ENCODE measurements around the gene PRR35.

Gene PRR35

DNA sequence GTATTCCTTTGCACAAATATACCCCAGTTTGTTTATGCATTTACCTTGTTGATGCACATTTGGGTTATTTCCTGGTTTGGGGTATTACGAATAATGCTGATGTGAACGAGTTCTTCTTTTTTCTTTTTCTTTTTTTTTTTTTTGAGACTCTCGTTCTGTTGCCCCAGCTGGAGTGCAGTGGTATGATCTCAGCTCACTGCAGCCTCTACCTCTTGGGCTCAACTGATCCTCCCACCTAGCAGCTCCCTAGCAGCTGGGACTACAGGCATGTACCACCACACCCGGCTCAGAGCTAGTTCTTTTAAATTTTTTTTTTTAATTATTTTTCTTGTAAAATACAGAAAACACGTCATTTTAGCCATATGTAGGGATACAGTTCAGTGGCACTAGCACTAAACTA is 43.7 kb downstream of the PRR35 start:
- no peak overlapping the region for H3K4me3 ChIP-seq (ENCODE audit: low read depth, low read length)
- TF ChIP-seq, protein P1, sequence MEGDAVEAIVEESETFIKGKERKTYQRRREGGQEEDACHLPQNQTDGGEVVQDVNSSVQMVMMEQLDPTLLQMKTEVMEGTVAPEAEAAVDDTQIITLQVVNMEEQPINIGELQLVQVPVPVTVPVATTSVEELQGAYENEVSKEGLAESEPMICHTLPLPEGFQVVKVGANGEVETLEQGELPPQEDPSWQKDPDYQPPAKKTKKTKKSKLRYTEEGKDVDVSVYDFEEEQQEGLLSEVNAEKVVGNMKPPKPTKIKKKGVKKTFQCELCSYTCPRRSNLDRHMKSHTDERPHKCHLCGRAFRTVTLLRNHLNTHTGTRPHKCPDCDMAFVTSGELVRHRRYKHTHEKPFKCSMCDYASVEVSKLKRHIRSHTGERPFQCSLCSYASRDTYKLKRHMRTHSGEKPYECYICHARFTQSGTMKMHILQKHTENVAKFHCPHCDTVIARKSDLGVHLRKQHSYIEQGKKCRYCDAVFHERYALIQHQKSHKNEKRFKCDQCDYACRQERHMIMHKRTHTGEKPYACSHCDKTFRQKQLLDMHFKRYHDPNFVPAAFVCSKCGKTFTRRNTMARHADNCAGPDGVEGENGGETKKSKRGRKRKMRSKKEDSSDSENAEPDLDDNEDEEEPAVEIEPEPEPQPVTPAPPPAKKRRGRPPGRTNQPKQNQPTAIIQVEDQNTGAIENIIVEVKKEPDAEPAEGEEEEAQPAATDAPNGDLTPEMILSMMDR (conservative IDR thresholded peaks at IDR 0.05; ENCODE audit: low read depth, low read length): no peak
- no peak for DNase-seq (ENCODE audit: low read depth)

DNA sequence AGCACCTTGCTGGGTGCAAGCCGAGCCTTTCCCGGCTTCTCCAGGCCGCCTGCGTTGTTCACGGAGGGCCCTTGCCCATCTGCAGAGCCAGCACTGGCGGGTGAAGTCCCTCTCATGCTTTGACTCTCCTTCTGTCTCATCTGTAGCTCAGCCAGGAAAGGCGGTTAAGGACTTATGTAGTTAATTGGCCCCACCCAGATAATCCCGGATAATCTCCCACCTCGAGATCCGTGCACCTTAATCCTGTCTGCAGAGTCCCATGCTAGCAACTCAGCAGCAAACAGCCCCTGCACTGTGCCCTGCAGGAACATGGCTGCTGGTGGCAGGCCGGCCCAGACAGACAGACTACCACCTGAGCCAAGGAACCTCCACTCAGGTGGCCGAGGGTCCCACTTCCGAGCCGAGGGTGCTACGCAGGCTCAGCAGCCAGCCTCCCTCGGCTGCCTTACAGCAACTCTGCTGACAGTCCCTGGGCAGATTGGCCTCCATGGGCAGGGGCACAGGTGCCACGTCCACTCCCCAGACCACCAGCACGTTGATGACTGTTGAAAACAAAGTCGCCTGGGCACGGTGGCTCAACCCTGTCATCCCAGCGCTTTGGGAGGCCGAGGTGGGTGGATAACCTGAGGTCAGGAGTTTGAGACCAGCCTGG is 46.6 kb downstream of the PRR35 start:
- TF ChIP-seq, protein P1 (conservative IDR thresholded peaks at IDR 0.05; ENCODE audit: low read depth, low read length): no peak
- no peak for DNase-seq (ENCODE audit: low read depth)
- no peak overlapping the region for H3K4me3 ChIP-seq (ENCODE audit: low read depth, low read length)

DNA sequence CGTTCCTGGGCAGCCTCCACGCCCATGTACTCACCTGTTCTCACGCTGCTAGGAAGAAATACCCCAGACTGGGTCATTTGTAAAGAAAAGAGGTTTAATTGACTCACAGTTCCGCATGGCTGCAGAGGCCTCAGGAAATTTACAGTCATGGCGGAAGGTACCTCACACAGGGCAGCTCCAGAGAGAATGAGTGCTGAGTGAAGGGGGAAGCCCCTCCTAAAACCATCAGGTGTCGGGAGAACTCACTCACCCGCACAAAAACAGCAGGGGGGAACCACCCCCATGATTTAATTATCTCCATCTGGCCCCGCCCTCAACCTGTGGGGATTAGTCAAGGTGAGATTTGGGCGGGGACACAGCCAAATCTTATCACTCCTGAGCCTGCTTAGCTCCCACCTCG is 47.8 kb downstream of the PRR35 start:
- TF ChIP-seq, protein P1 (conservative IDR thresholded peaks at IDR 0.05; ENCODE audit: low read depth, low read length): no peak
- no peak overlapping the region for H3K4me3 ChIP-seq (ENCODE audit: low read depth, low read length)
- no peak for DNase-seq (ENCODE audit: low read depth)

DNA sequence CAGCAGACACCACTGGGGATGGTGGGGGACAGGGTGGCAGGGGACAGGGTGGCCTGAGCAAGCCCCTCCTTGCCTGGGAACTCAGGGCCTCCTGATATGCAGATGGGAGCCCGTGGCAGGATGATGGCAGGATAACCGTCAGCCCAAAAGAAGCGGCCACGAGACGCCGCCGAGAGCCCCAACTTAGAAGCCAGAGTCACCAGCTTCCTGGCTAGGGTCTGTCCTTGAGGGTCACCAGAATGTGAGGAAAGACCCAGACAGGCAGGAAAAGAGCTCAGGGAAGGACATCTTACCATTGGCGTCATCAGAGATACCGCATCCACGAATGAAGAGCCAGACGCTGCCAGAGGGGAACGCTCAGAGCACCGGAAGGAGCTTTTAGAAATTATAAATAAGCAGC is 49.1 kb downstream of the PRR35 start:
- TF ChIP-seq, protein P1 (conservative IDR thresholded peaks at IDR 0.05; ENCODE audit: low read depth, low read length): no peak
- no peak overlapping the region for H3K4me3 ChIP-seq (ENCODE audit: low read depth, low read length)

DNA sequence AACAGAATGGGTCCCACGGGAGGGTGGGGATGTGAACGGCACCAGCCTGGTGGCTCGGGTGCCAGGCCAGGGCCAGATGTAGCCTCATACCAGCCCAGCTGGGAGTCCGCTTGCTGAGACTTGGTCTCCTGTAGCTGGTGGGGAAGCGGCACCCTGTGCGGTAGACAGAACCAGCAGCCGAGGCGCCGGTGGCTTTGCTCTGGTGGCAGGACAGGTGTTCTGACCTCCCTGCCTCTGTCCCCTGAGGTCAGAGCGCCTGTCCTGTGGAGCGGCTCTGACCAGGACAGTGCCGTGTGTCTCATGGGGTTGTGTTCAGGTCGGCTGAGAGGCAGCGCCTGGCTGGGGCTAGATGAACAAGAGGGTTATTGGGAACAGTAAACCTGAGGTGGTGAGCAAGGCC is 49.8 kb downstream of the PRR35 start:
- DNase-seq (ENCODE audit: low read depth): no peak
- no peak overlapping the region for H3K4me3 ChIP-seq (ENCODE audit: low read depth, low read length)
- TF ChIP-seq, protein P1 (conservative IDR thresholded peaks at IDR 0.05; ENCODE audit: low read depth, low read length): no peak

More for the DNA sequence above, 49.1 kb downstream of the PRR35 start:
- DNase-seq (ENCODE audit: low read depth): no peak

DNA sequence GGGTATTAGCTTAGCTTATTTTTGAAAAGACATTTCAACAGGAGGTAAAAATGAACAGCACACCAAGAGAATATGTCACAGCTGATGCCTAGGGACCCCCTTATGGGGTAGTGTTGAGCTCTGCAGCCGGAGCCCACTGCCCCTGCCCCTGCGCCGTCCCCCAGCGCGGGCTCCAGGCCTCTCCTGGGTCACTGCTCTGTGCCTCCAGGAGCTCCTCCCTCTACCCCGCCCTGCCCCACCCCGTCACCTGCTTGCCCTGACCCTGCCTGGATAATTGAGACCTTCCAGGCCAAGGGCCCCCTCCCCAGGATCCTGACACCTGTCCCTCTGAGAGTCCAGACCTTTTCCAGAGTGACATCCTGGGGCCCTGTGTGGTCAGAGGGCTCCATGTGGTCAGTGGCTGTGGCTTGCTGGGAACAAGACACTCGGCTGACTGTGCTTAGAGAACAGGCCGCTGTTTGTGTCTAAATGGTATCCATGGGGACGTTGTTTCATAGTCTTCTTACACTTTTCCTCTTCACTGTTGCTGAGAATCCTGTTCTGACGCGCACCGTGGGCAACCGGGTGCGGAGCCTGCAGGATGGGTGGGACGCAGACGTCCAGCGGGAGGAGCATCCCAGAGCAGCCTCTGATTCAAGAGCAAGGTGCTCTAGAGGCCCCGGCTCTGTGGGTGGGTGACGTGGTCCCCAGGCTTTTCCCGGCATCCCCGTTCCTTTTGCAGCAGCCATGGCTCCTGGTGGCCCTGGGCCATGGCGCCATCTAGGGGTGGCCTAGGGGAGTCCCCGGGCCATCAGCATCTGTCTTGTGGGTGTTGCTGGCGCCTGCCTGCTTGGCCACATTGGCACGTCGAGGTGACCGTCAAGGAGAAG is 50.6 kb downstream of the PRR35 start:
- H3K4me3 ChIP-seq (ENCODE audit: low read depth, low read length): no peak overlapping the region
- DNase-seq (ENCODE audit: low read depth): peak; percentile 41
- TF ChIP-seq, protein P1 (conservative IDR thresholded peaks at IDR 0.05; ENCODE audit: low read depth, low read length): peak; percentile 74
